DMS 273 (cell line): ENCODE data around the gene SHROOM2.
"Not testable (repeated sequence)": the region's sequence is repeated elsewhere in the genome, so short reads cannot be mapped to it uniquely, and the experiment has no call there.

Experiments used
- DNase-seq: peaks from one replicate; lab custom pipeline; 2025; ENCODE audit not compliant: unreplicated experiment; lab: John Stamatoyannopoulos, UW

The SHROOM2 gene

GRCh38 chrX:9785944-9786797 lies at the start of gene SHROOM2:
Gene SHROOM2, plus strand, starts transcription at chrX:9786429. Its CDS starts 117 bp downstream, at chrX:9786546.
- peak; percentile 57 for DNase-seq

GRCh38 chrX:9737363-9737762 lies 48.9 kb upstream of the SHROOM2 start:
- DNase-seq, result no peak

- no peak for DNase-seq
These were observed 48.1 kb upstream of the SHROOM2 start for GRCh38 chrX:9738151-9738550.

- no peak for DNase-seq
These were observed 47.1 kb upstream of the SHROOM2 start for GRCh38 chrX:9739130-9739529.

GRCh38 chrX:9745417-9746115 lies 40.7 kb upstream of the SHROOM2 start:
- no peak for DNase-seq

GRCh38 chrX:9746148-9746888 lies 39.9 kb upstream of the SHROOM2 start:
- DNase-seq, result no peak

GRCh38 chrX:9747644-9748043 lies 38.6 kb upstream of the SHROOM2 start:
- DNase-seq, result no peak

GRCh38 chrX:9749146-9749692 lies 37.0 kb upstream of the SHROOM2 start:
- no peak for DNase-seq

GRCh38 chrX:9757366-9757765 lies 28.9 kb upstream of the SHROOM2 start:
- no peak for DNase-seq

GRCh38 chrX:9758021-9758638 lies 28.1 kb upstream of the SHROOM2 start:
- DNase-seq, result no peak

- DNase-seq, result no peak
These were observed 26.9 kb upstream of the SHROOM2 start for GRCh38 chrX:9759337-9759736.

- DNase-seq, result no peak
These were observed 21.0 kb upstream of the SHROOM2 start for GRCh38 chrX:9765072-9765736.

GRCh38 chrX:9765737-9766097 lies 20.5 kb upstream of the SHROOM2 start, which contains the start of gene GPR143:
Gene GPR143, minus strand, starts transcription at chrX:9765847. Its CDS starts 30 bp downstream, at chrX:9765817.
- no peak for DNase-seq

GRCh38 chrX:9767375-9767774 lies 18.9 kb upstream of the SHROOM2 start:
- DNase-seq, result peak; percentile 19

GRCh38 chrX:9768321-9768839 lies 17.8 kb upstream of the SHROOM2 start:
- not testable (repeated sequence) for DNase-seq

GRCh38 chrX:9770319-9770718 lies 15.9 kb upstream of the SHROOM2 start:
- peak; percentile 39 for DNase-seq

- DNase-seq, result no peak
These were observed 13.3 kb upstream of the SHROOM2 start for GRCh38 chrX:9772943-9773342.

- DNase-seq, result no peak
These were observed 10.3 kb upstream of the SHROOM2 start for GRCh38 chrX:9775930-9776329.

GRCh38 chrX:9781941-9782340 lies 4.3 kb upstream of the SHROOM2 start:
- DNase-seq, result no peak

- DNase-seq, result no peak
These were observed 1.9 kb upstream of the SHROOM2 start for GRCh38 chrX:9784332-9784731.
